ENCODE measurements around the gene DNMT1.

DNA sequence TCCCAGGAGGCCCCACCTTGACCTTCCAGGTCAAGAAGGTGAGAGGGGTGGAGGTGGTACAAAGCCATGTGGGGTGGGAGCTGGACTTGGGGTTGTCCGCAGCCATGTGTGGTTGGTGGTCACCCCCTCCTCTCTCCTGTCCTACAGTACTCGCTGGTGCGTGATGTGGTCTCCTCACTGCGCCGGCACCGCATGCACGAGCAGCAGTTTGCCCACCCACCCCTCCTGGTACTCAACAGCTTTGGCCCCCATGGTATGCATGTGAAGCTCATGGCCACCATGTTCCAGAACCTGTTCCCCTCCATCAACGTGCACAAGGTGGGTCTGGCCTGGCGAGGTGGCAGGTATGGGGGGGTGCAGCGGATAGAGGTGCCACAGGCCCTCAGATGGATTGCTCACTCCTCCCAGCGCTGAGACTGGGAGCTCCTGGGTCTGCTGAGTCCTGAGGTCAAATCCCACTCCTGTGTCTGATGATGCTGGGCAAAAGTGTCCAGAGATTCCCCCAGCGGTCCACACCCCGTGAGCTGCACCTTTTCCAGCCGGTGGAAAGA is 86.9 kb downstream of the DNMT1 start:
- TF ChIP-seq GATA2 (IDR thresholded peaks at IDR 0.05; ENCODE audit: low read depth, low read length) (no peak), GATA3 (IDR thresholded peaks at IDR 0.05; ENCODE audit: low read depth, low read length) (no peak)
